Neural progenitor cell (in vitro differentiated cells): Measurements from ENCODE around the gene STX8.

Experiments
- CTCF ChIP-seq: fragments of 200-600 bp; sonication (generic); IDR thresholded peaks from 2 replicates; pipeline ENCODE4 v1.5.1; 2017; ENCODE audit warnings: antibody characterized with exemption, mild to moderate bottlenecking
- EZH2phosphoT487 ChIP-seq: fragments of 200-600 bp; sonication (generic); IDR thresholded peaks from 2 replicates; pipeline ENCODE4 v1.6.1; 2017; ENCODE audit warnings: antibody characterized with exemption

GRCh38 chr17:9606453-9606852, 30.8 kb upstream of the STX8 start:
- TF ChIP-seq CTCF: no peak
- no peak for TF ChIP-seq EZH2phosphoT487
